Measurements from ENCODE around the gene SCUBE3.

Gene SCUBE3

GRCh38 chr6:35242906-35243305, 29.1 kb downstream of the SCUBE3 start:
- Histone ChIP-seq H3K27me3 (ENCODE audit: insufficient read depth, poor library complexity, severe bottlenecking) (no peaks in the 10 kb centered on the region), H3K27ac (replicated peaks) (no peak overlapping the region), H3K4me3 (replicated peaks; ENCODE audit: insufficient read depth, low read length) (no peak overlapping the region)
- DNase-seq (ENCODE audit: low read depth in 1 of 2, low spot score in 1 of 2): no peak
- no peak for TF ChIP-seq POLR2AphosphoS5 (IDR thresholded peaks at IDR 0.05; ENCODE audit: low read depth)
- TF ChIP-seq GABPA (IDR thresholded peaks at IDR 0.05; ENCODE audit: low read depth): no peak
- TF ChIP-seq CTCF (IDR thresholded peaks at IDR 0.05; ENCODE audit: insufficient read depth, low read length): no peak
- no peak for TF ChIP-seq SPI1 (IDR thresholded peaks at IDR 0.05; ENCODE audit: borderline replicate concordance, low read depth)
- TF ChIP-seq REST (IDR thresholded peaks at IDR 0.05; ENCODE audit: insufficient replicate concordance, low read depth): no peak

GRCh38 chr6:35243386-35243958, 29.7 kb downstream of the SCUBE3 start:
- Histone ChIP-seq H3K27ac (replicated peaks) (no peak overlapping the region), H3K4me3 (replicated peaks; ENCODE audit: insufficient read depth, low read length) (no peak overlapping the region), H3K27me3 (ENCODE audit: insufficient read depth, poor library complexity, severe bottlenecking) (no peaks in the 10 kb centered on the region)
- TF ChIP-seq POLR2AphosphoS5 (IDR thresholded peaks at IDR 0.05; ENCODE audit: low read depth): no peak
- TF ChIP-seq GABPA (IDR thresholded peaks at IDR 0.05; ENCODE audit: low read depth): no peak
- TF ChIP-seq SPI1 (IDR thresholded peaks at IDR 0.05; ENCODE audit: borderline replicate concordance, low read depth): no peak
- TF ChIP-seq REST (IDR thresholded peaks at IDR 0.05; ENCODE audit: insufficient replicate concordance, low read depth): no peak
- TF ChIP-seq CTCF (IDR thresholded peaks at IDR 0.05; ENCODE audit: insufficient read depth, low read length): no peak
- DNase-seq (ENCODE audit: low read depth in 1 of 2, low spot score in 1 of 2): no peak

- DNase-seq (ENCODE audit: low read depth in 1 of 2, low spot score in 1 of 2): no peak
- no peaks in the 10 kb centered on the region for H3K27me3 ChIP-seq (ENCODE audit: insufficient read depth, poor library complexity, severe bottlenecking)
- H3K4me3 ChIP-seq (replicated peaks; ENCODE audit: insufficient read depth, low read length): no peak overlapping the region
- H3K27ac ChIP-seq (replicated peaks): no peak overlapping the region
- TF ChIP-seq POLR2AphosphoS5 (IDR thresholded peaks at IDR 0.05; ENCODE audit: low read depth) (no peak), CTCF (IDR thresholded peaks at IDR 0.05; ENCODE audit: insufficient read depth, low read length) (no peak), GABPA (IDR thresholded peaks at IDR 0.05; ENCODE audit: low read depth) (no peak), SPI1 (IDR thresholded peaks at IDR 0.05; ENCODE audit: borderline replicate concordance, low read depth) (no peak), REST (IDR thresholded peaks at IDR 0.05; ENCODE audit: insufficient replicate concordance, low read depth) (no peak)
Measured at GRCh38 chr6:35244551-35244950, 30.8 kb downstream of the SCUBE3 start.

Data from HL-60 (cell line).